Trophoblast cell (in vitro differentiated cells and primary cell): ENCODE results near the gene CSE1L.
"Not testable (repeated sequence)": the region's sequence is repeated elsewhere in the genome, so short reads cannot be mapped to it uniquely, and the experiment has no call there.

Experiments
- DNase-seq, 2 donors: peaks; one replicate each; pipeline ENCODE4 v3.0.0-alpha.2; 2016
- H2AFZ ChIP-seq: 2 replicates; pipeline ENCODE4 v1.6.1; 2013; ENCODE audit warnings: low read length, moderate library complexity, mild to moderate bottlenecking; ENCODE audit not compliant: insufficient read depth, poor library complexity
- H2AK5ac ChIP-seq: 2 replicates; pipeline ENCODE4 v1.6.1; 2013; ENCODE audit warnings: mild to moderate bottlenecking, low read length
- H2BK120ac ChIP-seq: 2 replicates; pipeline ENCODE4 v1.6.1; 2013; ENCODE audit warnings: low read length, mild to moderate bottlenecking, moderate library complexity; ENCODE audit not compliant: insufficient read depth, poor library complexity
- H2BK12ac ChIP-seq: 2 replicates; pipeline ENCODE4 v1.6.1; 2013; ENCODE audit warnings: mild to moderate bottlenecking, low read length, moderate library complexity
- H2BK5ac ChIP-seq: 2 replicates; pipeline ENCODE4 v1.6.1; 2013; ENCODE audit warnings: low read length, low read depth, moderate library complexity, mild to moderate bottlenecking; ENCODE audit not compliant: poor library complexity
- H3K14ac ChIP-seq: 2 replicates; pipeline ENCODE4 v1.6.1; 2013; ENCODE audit warnings: mild to moderate bottlenecking, low read length
- H3K18ac ChIP-seq: 2 replicates; pipeline ENCODE4 v1.6.1; 2013; ENCODE audit warnings: mild to moderate bottlenecking, low read length
- H3K23ac ChIP-seq: 2 replicates; pipeline ENCODE4 v1.6.1; 2013; ENCODE audit warnings: low read length
- H3K27ac ChIP-seq: 2 replicates; pipeline ENCODE4 v1.5.1; 2013; ENCODE audit warnings: low read depth, mild to moderate bottlenecking, inconsistent platforms, low read length, moderate library complexity
- H3K27me3 ChIP-seq: 2 replicates; pipeline ENCODE4 v1.6.1; 2013; ENCODE audit warnings: inconsistent platforms, mild to moderate bottlenecking, low read length, moderate library complexity; ENCODE audit not compliant: insufficient read depth
- H3K36me3 ChIP-seq, 2 experiments: 1 replicate in 1 of 2; 2 replicates in 1 of 2; pipeline ENCODE4 v1.6.1; 2013; ENCODE audit warnings: low read length in 2 of 2, mild to moderate bottlenecking in 2 of 2, moderate library complexity in 1 of 2; ENCODE audit not compliant: insufficient read depth in 2 of 2, control insufficient read depth in 1 of 2
- H3K4ac ChIP-seq: 2 replicates; pipeline ENCODE4 v1.6.1; 2013; ENCODE audit warnings: low read depth, mild to moderate bottlenecking, low read length, moderate library complexity
- H3K4me1 ChIP-seq, 2 experiments: 1 replicate in 1 of 2; 2 replicates in 1 of 2; pipeline ENCODE4 v1.6.1; 2013; ENCODE audit warnings: low read length in 2 of 2, mild to moderate bottlenecking in 2 of 2, moderate library complexity in 1 of 2; ENCODE audit not compliant: insufficient read depth in 2 of 2, control insufficient read depth in 1 of 2
- H3K4me2 ChIP-seq: 2 replicates; pipeline ENCODE4 v1.6.1; 2013; ENCODE audit warnings: inconsistent platforms, mild to moderate bottlenecking, low read length, moderate library complexity
- H3K4me3 ChIP-seq: 2 replicates; pipeline ENCODE4 v1.5.1; 2013; ENCODE audit warnings: mild to moderate bottlenecking, low read depth, low read length, inconsistent platforms
- H3K79me1 ChIP-seq: one replicate; pipeline ENCODE4 v1.6.1; 2013; ENCODE audit warnings: low read length
- H3K79me2 ChIP-seq: 2 replicates; pipeline ENCODE4 v1.6.1; 2013; ENCODE audit warnings: low read length, mild to moderate bottlenecking; ENCODE audit not compliant: control insufficient read depth, insufficient read depth, poor library complexity
- H3K9ac ChIP-seq: 2 replicates; pipeline ENCODE4 v1.6.1; 2013; ENCODE audit warnings: mild to moderate bottlenecking, low read length
- H3K9me3 ChIP-seq: 2 replicates; pipeline ENCODE4 v1.6.1; 2013; ENCODE audit warnings: low read depth, mild to moderate bottlenecking, control low read depth, inconsistent platforms, low read length; ENCODE audit not compliant: insufficient read depth
- H4K12ac ChIP-seq: 2 replicates; pipeline ENCODE4 v1.6.1; 2013; ENCODE audit warnings: low read depth, mild to moderate bottlenecking, low read length, moderate library complexity
- H4K8ac ChIP-seq: 2 replicates; pipeline ENCODE4 v1.6.1; 2013; ENCODE audit warnings: low read depth, mild to moderate bottlenecking, low read length, moderate library complexity
- H4K91ac ChIP-seq: one replicate; pipeline ENCODE4 v1.6.1; 2013; ENCODE audit warnings: low read depth, mild to moderate bottlenecking, low read length, moderate library complexity
- WGBS: extraction: QIAGEN DNeasy Blood & Tissue Kit; methylation state at CpG from one replicate; pipeline ENCODE4 v1.1.7; 2013; ENCODE audit warnings: missing lambda C conversion rate; ENCODE audit not compliant: insufficient read length, insufficient coverage; ENCODE audit errors: extremely low coverage; 5-methylcytosine and 5-hydroxymethylcytosine counted together

The CSE1L gene

DNA sequence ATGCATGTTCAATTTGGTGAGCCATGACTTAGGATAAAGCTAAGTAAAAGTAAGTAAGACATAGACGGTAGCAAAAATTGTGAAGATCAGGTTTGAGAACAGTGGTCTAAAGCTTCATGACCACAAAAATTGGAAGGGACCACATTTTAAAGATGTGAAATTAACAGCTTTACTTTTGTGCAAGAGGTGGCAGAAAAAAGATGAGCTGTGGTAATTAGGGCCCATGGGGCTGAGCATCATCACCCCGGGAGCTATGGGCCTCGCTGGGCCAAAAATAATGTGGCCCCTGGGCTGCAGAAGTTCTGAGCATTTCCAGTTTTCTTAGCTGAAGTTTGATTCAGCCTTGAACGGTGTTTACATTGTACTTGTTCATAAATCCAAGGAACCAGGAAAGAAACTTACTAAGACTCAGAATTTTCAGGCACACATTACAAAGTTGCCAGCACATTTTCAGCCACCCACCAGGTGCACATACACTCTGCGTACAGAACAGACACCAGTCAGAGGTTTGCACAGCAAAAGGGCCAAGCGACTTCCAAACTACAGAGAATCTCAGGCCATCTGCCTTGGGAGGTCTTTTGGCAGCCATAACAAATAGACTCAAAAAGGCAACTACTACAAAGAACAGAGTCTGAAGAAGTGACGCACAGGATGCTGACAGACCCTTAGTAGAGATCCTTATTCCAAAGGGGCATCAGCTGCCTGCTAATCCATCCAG, 57.7 kb downstream of the CSE1L start:
- no peak overlapping the region for H3K27ac ChIP-seq
- H3K23ac ChIP-seq = no peak overlapping the region
- no peaks in the 10 kb centered on the region for H3K9me3 ChIP-seq
- H3K4me3 ChIP-seq = no peak overlapping the region
- H3K18ac ChIP-seq = no peak overlapping the region
- no peaks in the 10 kb centered on the region for H3K27me3 ChIP-seq
- H2BK120ac ChIP-seq = no peak overlapping the region
- no peak overlapping the region for H4K8ac ChIP-seq
- H2AFZ ChIP-seq = no peak overlapping the region
- H3K79me1 ChIP-seq = no peaks in the 10 kb centered on the region
- peaks cover 0 to 2% of the 10 kb centered on the region in 2 experiments for H3K4me1 ChIP-seq
- no peak overlapping the region for H3K14ac ChIP-seq
- no peak overlapping the region for H4K12ac ChIP-seq
- H3K9ac ChIP-seq = no peak overlapping the region
- no peak overlapping the region for H3K4ac ChIP-seq
- H2BK5ac ChIP-seq = no peak overlapping the region
- no CpG with 5 or more reads among the region's 7 CpGs for WGBS
- no peak overlapping the region for H2BK12ac ChIP-seq
- no peak overlapping the region for H2AK5ac ChIP-seq
- H3K79me2 ChIP-seq = no peaks in the 10 kb centered on the region
- no peak overlapping the region for H3K4me2 ChIP-seq
- no peak for DNase-seq
- no peak overlapping the region for H4K91ac ChIP-seq
- peaks cover 30 to 47% of the 10 kb centered on the region in 2 experiments for H3K36me3 ChIP-seq

DNA sequence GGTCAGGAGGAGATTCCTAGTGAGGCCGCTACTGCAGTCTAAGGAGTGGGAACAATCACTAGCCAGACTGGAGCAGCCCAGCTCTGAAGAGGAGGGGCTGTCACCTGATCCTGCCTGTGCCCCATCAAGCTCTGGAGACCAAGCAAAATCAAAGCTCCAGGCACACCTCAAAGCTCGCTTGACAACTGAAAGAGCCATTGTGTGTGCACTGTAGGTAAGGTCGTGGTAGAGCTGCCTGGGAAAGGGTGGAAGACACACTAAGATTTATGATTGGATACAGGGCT, 58.2 kb downstream of the CSE1L start:
- Histone ChIP-seq H3K4me2 (no peak overlapping the region), H2BK5ac (no peak overlapping the region), H4K91ac (no peak overlapping the region), H3K23ac (no peak overlapping the region), H4K8ac (no peak overlapping the region), H2AK5ac (no peak overlapping the region), H3K79me2 (no peaks in the 10 kb centered on the region), H3K79me1 (no peaks in the 10 kb centered on the region), H3K4ac (no peak overlapping the region), H2BK12ac (no peak overlapping the region), H2BK120ac (no peak overlapping the region), H4K12ac (no peak overlapping the region), H3K4me1 (peaks cover 0 to 2% of the 10 kb centered on the region in 2 experiments), H3K14ac (no peak overlapping the region), H3K9me3 (no peaks in the 10 kb centered on the region), H3K9ac (no peak overlapping the region), H3K4me3 (no peak overlapping the region), H2AFZ (no peak overlapping the region), H3K36me3 (peaks cover 27 to 44% of the 10 kb centered on the region in 2 experiments), H3K27ac (no peak overlapping the region), H3K18ac (no peak overlapping the region), H3K27me3 (no peaks in the 10 kb centered on the region)
- no peak for DNase-seq
- WGBS = no CpG with 5 or more reads among the region's 3 CpGs

DNA sequence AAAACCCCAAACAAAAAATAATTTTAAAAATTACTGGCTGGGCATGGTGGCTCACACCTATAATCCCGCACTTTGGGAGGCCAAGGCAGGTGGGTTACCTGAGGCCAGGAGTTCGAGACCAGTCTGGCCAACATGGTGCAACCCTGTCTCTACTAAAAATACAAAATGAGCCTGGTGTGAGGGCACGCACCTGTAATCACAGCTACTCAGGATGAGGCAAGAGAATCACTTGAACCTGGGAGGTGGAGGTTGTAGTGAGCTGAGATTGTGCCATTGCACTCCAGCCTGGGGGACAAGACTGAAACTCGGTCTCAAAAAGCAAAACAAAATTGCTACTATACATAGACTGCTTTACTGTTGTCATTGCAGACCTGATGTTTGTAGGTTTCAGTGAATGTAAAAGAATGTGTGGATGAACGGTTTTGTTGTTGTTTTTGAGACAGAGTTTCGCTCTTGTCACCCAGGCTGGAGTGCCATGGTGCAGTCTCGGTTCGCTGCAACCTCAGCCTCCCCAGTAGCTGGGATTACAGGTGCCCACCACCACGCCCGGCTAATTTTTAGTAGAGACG, 59.0 kb downstream of the CSE1L start:
- H3K79me2 ChIP-seq, H2AFZ ChIP-seq, H3K18ac ChIP-seq, H2AK5ac ChIP-seq, DNase-seq, H3K4me3 ChIP-seq, H2BK12ac ChIP-seq, H3K4ac ChIP-seq, H4K8ac ChIP-seq, H4K12ac ChIP-seq, H3K14ac ChIP-seq, H2BK5ac ChIP-seq, H3K9ac ChIP-seq, H3K4me2 ChIP-seq, H3K27me3 ChIP-seq, H2BK120ac ChIP-seq, H3K23ac ChIP-seq, H3K4me1 ChIP-seq, H3K79me1 ChIP-seq, H3K9me3 ChIP-seq, H4K91ac ChIP-seq, H3K27ac ChIP-seq: not testable (repeated sequence)
- WGBS = 100% methylated on average over 1 of the region's 11 CpGs
- H3K36me3 ChIP-seq = peaks cover 24 to 42% of the 10 kb centered on the region in 2 experiments

DNA sequence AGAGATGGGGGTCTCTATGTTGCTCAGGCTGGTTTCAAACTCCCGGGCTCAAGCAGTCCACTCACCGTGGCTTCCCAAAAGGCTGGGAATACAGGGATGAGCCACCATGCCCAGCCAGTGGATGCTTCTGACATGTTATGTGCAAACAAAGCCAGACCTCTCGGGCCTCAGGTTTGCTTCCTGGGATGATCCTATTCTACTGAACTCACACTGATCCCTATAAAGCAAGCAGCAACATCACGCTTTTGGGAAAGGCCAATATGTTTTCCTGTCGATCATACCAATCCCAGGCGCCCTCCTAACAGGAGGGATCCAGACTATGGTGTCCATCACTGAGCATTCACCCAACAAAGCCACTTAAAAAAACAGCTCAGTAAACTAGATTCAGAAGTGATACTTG, 60.2 kb downstream of the CSE1L start:
- H2BK5ac ChIP-seq = no peak overlapping the region
- H3K23ac ChIP-seq = no peak overlapping the region
- H4K91ac ChIP-seq = no peak overlapping the region
- H3K27ac ChIP-seq = no peak overlapping the region
- peaks cover 23 to 41% of the 10 kb centered on the region in 2 experiments for H3K36me3 ChIP-seq
- no peak overlapping the region for H2AFZ ChIP-seq
- DNase-seq = no peak
- no CpG with 5 or more reads among the region's 6 CpGs for WGBS
- no peak overlapping the region for H3K4me2 ChIP-seq
- H3K79me1 ChIP-seq = no peaks in the 10 kb centered on the region
- no peak overlapping the region for H4K12ac ChIP-seq
- H3K4me3 ChIP-seq = no peak overlapping the region
- no peak overlapping the region for H3K9ac ChIP-seq
- no peaks in the 10 kb centered on the region for H3K9me3 ChIP-seq
- no peak overlapping the region for H3K14ac ChIP-seq
- H2BK120ac ChIP-seq = no peak overlapping the region
- H2AK5ac ChIP-seq = no peak overlapping the region
- no peak overlapping the region for H4K8ac ChIP-seq
- no peaks in the 10 kb centered on the region for H3K27me3 ChIP-seq
- H2BK12ac ChIP-seq = no peak overlapping the region
- H3K4me1 ChIP-seq = peaks cover 0 to 2% of the 10 kb centered on the region in 2 experiments
- no peak overlapping the region for H3K4ac ChIP-seq
- no peaks in the 10 kb centered on the region for H3K79me2 ChIP-seq
- no peak overlapping the region for H3K18ac ChIP-seq
